CD14-positive monocyte (primary cell): ENCODE results near the gene PCP4L1. TPM values are rescaled to one million over a fixed set of nuclear protein-coding genes. Genes with fewer than 3 reads are reported as not detected.
A peak's percentile ranks its signal among the peaks of the same experiment; 100 is the strongest.
"Not testable (repeated sequence)": the region's sequence is repeated elsewhere in the genome, so short reads cannot be mapped to it uniquely, and the experiment has no call there.

Source experiments
- DNase-seq, 3 donors: peaks; one replicate each; pipeline ENCODE4 v3.0.0-alpha.2; 2011 to 2022
- H2AFZ ChIP-seq: 2 replicates; pipeline ENCODE4 v1.6.0; 2012; ENCODE audit warnings: mild to moderate bottlenecking, low read depth, low read length, inconsistent platforms; ENCODE audit not compliant: insufficient read depth, poor library complexity, severe bottlenecking
- H3K27ac ChIP-seq, 2 donors: 1 replicate in 1 of 2; 2 replicates in 1 of 2; pipeline ENCODE4 v1.5.1; 2012 to 2013; ENCODE audit warnings: low read length in 2 of 2, control low read depth in 1 of 2, inconsistent platforms in 1 of 2, low read depth in 1 of 2, mild to moderate bottlenecking in 1 of 2
- H3K27me3 ChIP-seq, 2 donors: one replicate each; pipeline versions ENCODE4 v1.6.0 to v1.6.1; 2011 to 2013; ENCODE audit warnings: low read length in 2 of 2; ENCODE audit not compliant: control insufficient read depth in 2 of 2, insufficient read depth in 2 of 2
- H3K36me3 ChIP-seq, 2 donors: replicated peaks in 1 of 2; 1 replicate in 1 of 2; 2 replicates in 1 of 2; pipeline versions ENCODE4 v1.5.1 to v1.6.1; 2012 to 2013; ENCODE audit warnings: low read length in 2 of 2, control low read depth in 1 of 2, inconsistent platforms in 1 of 2, mild to moderate bottlenecking in 1 of 2; ENCODE audit not compliant: insufficient read depth in 2 of 2, control insufficient read depth in 1 of 2
- H3K4me1 ChIP-seq, 2 donors: 1 replicate in 1 of 2; 2 replicates in 1 of 2; pipeline versions ENCODE4 v1.5.1 to v1.6.1; 2012 to 2013; ENCODE audit warnings: low read length in 2 of 2, control low read depth in 1 of 2, inconsistent platforms in 1 of 2, mild to moderate bottlenecking in 1 of 2, moderate library complexity in 1 of 2; ENCODE audit not compliant: insufficient read depth in 2 of 2, control insufficient read depth in 1 of 2
- H3K4me2 ChIP-seq: replicated peaks from 2 replicates; pipeline ENCODE3; 2012; ENCODE audit warnings: low read length, moderate library complexity, mild to moderate bottlenecking; ENCODE audit not compliant: poor library complexity, severe bottlenecking; ENCODE audit errors: extremely low read depth
- H3K4me3 ChIP-seq, 3 experiments: fragments of 200-600 bp in 1 of 3; sonication (generic) in 1 of 3; replicated peaks in 1 of 3; 1 replicate in 2 of 3; 2 replicates in 1 of 3; pipeline ENCODE4 v1.5.1; 2011 to 2013; ENCODE audit warnings: low read length in 3 of 3, mild to moderate bottlenecking in 3 of 3, control low read depth in 2 of 3, low read depth in 2 of 3, inconsistent platforms in 1 of 3, moderate library complexity in 1 of 3
- H3K79me2 ChIP-seq: 2 replicates; pipeline ENCODE4 v1.6.0; 2012; ENCODE audit warnings: mild to moderate bottlenecking, control low read depth, inconsistent platforms, low read length, moderate library complexity; ENCODE audit not compliant: insufficient read depth
- H3K9ac ChIP-seq: 2 replicates; pipeline ENCODE4 v1.6.0; 2017; ENCODE audit warnings: low read length, mild to moderate bottlenecking; ENCODE audit not compliant: insufficient read depth, poor library complexity, severe bottlenecking
- H3K9me3 ChIP-seq, 2 donors: replicated peaks in 1 of 2; 1 replicate in 1 of 2; 2 replicates in 1 of 2; pipeline versions ENCODE4 v1.5.1 to v1.6.1; 2012 to 2013; ENCODE audit warnings: low read length in 2 of 2, control low read depth in 1 of 2; ENCODE audit not compliant: control insufficient read depth in 1 of 2, insufficient read depth in 1 of 2
- H4K20me1 ChIP-seq: 2 replicates; pipeline ENCODE4 v1.6.0; 2012; ENCODE audit warnings: mild to moderate bottlenecking, low read length, control low read depth, moderate library complexity; ENCODE audit not compliant: insufficient read depth
- H3K27ac Mint-ChIP-seq, 7 donors: one replicate each; pipeline ENCODE4 v1.8.0; 2020; ENCODE audit warnings: mild to moderate bottlenecking in 7 of 7, mixed read lengths in 7 of 7, moderate library complexity in 6 of 7, inconsistent platforms in 2 of 7
- H3K27me3 Mint-ChIP-seq, 3 donors: one replicate each; pipeline ENCODE4 v1.8.0; 2021 to 2022; ENCODE audit warnings: low read depth in 3 of 3, mild to moderate bottlenecking in 3 of 3, mixed read lengths in 3 of 3, moderate library complexity in 3 of 3, inconsistent platforms in 1 of 3
- H3K36me3 Mint-ChIP-seq, 2 donors: one replicate each; pipeline ENCODE4 v1.8.0; 2020; ENCODE audit warnings: mixed read lengths in 2 of 2, inconsistent platforms in 1 of 2, mild to moderate bottlenecking in 1 of 2
- H3K4me1 Mint-ChIP-seq: one replicate; pipeline ENCODE4 v1.8.0; 2020; ENCODE audit warnings: mild to moderate bottlenecking, mixed read lengths
- H3K4me3 Mint-ChIP-seq, 2 donors: one replicate each; pipeline ENCODE4 v1.8.0; 2020; ENCODE audit warnings: mild to moderate bottlenecking in 2 of 2, mixed read lengths in 2 of 2, moderate library complexity in 1 of 2
- H3K9me3 Mint-ChIP-seq, 7 donors: one replicate each; pipeline ENCODE4 v1.8.0; 2020 to 2022; ENCODE audit warnings: mixed read lengths in 7 of 7, mild to moderate bottlenecking in 6 of 7, moderate library complexity in 6 of 7, inconsistent platforms in 2 of 7
- WGBS: methylation state at CpG from one replicate; pipeline ENCODE4 v1.1.5; 2013; ENCODE audit warnings: missing lambda C conversion rate; ENCODE audit not compliant: insufficient coverage; 5-methylcytosine and 5-hydroxymethylcytosine counted together
- intact Hi-C, 2 donors: fragments of 100-400 bp; cut with micrococcal nuclease; formaldehyde crosslinking; loops; one replicate each; pipeline versions ENCODE4 v1.15.0 to v1.15.1; 2023
- polyA plus RNA-seq, 3 donors: library from polyadenylated mRNA; depleted of rRNA in 1 of 3; unstranded in 2 of 3; stranded (reverse) in 1 of 3; fragments of 300-500 nt in 2 of 3; fragments of >200 nt in 1 of 3; fragmentation: Illumina TruSeq in 2 of 3; gene quantifications; 1 replicate in 2 of 3; 2 replicates in 1 of 3; pipeline ENCODE4 v1.2.3, GENCODE V29; 2012 to 2021
- TF ChIP-seq, protein P1 (sequence below): fragments of 200-600 bp; IDR thresholded peaks from one replicate; pipeline ENCODE4 v1.8.0; 2022; ENCODE audit warnings: antibody characterized with exemption, mild to moderate bottlenecking

PCP4L1 gene
- polyA plus RNA-seq, 3 donors, result not detected

GRCh38 chr1:161223805-161224694, 34.5 kb upstream of the PCP4L1 start:
- no peak for DNase-seq
- peaks cover 20% of the 10 kb centered on the region for H3K79me2 ChIP-seq
- H3K4me2 ChIP-seq, result no peak overlapping the region
- H4K20me1 ChIP-seq, result peaks cover 49% of the 10 kb centered on the region
- no peak overlapping the region for H2AFZ ChIP-seq
- no peak overlapping the region for H3K9ac ChIP-seq
- H3K4me1 ChIP-seq, result peaks cover 32 to 51% of the 10 kb centered on the region in 2 donors
- Mint-ChIP-seq H3K4me1 (peaks cover 73% of the 10 kb centered on the region), H3K27me3 (peaks cover 0 to 5% (median 1%) of the 10 kb centered on the region in 3 donors), H3K27ac (peak overlapping the region in 5 of 7 donors; percentile 4 to 96 (median 79)), H3K9me3 (peaks cover 0 to 2% (median 0%) of the 10 kb centered on the region in 7 donors), H3K4me3 (no peak overlapping the region), H3K36me3 (peaks cover 50 to 55% of the 10 kb centered on the region in 2 donors)
- H3K27me3 ChIP-seq, result no peaks in the 10 kb centered on the region
- intact Hi-C loops, result no loop called here
- H3K4me3 ChIP-seq, result no peak overlapping the region
- WGBS, result 100% methylated on average over 3 of the region's 7 CpGs
- peak overlapping the region in 1 of 2 donors; percentile 37 for H3K27ac ChIP-seq
- peaks cover 20 to 54% of the 10 kb centered on the region in 2 donors for H3K36me3 ChIP-seq
- TF ChIP-seq, protein P1, sequence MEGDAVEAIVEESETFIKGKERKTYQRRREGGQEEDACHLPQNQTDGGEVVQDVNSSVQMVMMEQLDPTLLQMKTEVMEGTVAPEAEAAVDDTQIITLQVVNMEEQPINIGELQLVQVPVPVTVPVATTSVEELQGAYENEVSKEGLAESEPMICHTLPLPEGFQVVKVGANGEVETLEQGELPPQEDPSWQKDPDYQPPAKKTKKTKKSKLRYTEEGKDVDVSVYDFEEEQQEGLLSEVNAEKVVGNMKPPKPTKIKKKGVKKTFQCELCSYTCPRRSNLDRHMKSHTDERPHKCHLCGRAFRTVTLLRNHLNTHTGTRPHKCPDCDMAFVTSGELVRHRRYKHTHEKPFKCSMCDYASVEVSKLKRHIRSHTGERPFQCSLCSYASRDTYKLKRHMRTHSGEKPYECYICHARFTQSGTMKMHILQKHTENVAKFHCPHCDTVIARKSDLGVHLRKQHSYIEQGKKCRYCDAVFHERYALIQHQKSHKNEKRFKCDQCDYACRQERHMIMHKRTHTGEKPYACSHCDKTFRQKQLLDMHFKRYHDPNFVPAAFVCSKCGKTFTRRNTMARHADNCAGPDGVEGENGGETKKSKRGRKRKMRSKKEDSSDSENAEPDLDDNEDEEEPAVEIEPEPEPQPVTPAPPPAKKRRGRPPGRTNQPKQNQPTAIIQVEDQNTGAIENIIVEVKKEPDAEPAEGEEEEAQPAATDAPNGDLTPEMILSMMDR, result no peak
- no peaks in the 10 kb centered on the region for H3K9me3 ChIP-seq

DNA sequence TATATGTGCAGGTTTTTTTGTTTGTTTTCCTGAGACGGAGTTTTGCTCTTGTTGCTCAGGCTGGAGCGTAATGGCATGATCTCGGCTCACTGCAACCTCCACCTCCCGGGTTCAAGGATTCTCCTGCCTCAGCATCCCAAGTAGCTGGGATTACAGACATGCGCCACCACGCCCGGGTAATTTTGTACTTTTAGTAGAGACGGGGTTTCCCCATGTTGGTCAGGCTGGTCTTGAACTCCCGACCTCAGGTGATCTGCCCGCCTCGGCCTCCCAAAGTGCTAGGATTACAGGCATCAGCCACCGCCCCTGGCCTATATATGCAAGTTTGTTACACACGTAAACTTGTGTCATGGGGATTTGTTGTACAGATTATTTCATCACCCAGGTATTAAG, 33.9 kb upstream of the PCP4L1 start:
- Mint-ChIP-seq H3K4me1 (peaks cover 68% of the 10 kb centered on the region), H3K36me3 (peaks cover 49 to 55% of the 10 kb centered on the region in 2 donors), H3K27ac (peak overlapping the region; percentile 88 to 99 (median 96))
- Histone ChIP-seq H4K20me1 (peaks cover 43% of the 10 kb centered on the region), H3K4me1 (peaks cover 32 to 45% of the 10 kb centered on the region in 2 donors), H3K27ac (peak overlapping the region; percentile 57 to 77), H3K36me3 (peaks cover 20 to 54% of the 10 kb centered on the region in 2 donors), H3K79me2 (peaks cover 14% of the 10 kb centered on the region)
- not testable (repeated sequence) for H3K27me3 ChIP-seq, H3K9me3 Mint-ChIP-seq, H3K4me3 ChIP-seq, H3K4me2 ChIP-seq, H3K27me3 Mint-ChIP-seq, H3K4me3 Mint-ChIP-seq, H3K9me3 ChIP-seq, H3K9ac ChIP-seq, DNase-seq, H2AFZ ChIP-seq
- intact Hi-C loops, result loop anchor here in 1 of 2 donors (1.0 to 5.0 kb wide), 3 partner anchors 15 to 158 kb away; partner anchors contain the start of gene SDHC
- 87% methylated on average over 3 of the region's 13 CpGs for WGBS
